Tongue (tissue), 2 donors: Measurements from ENCODE around the gene SLC4A5. TPM values are rescaled to one million over a fixed set of nuclear protein-coding genes. Genes with fewer than 3 reads are reported as not detected.
"Not testable (repeated sequence)": the region's sequence is repeated elsewhere in the genome, so short reads cannot be mapped to it uniquely, and the experiment has no call there.

ENCODE experiments used
- DNase-seq: peaks from one replicate; pipeline ENCODE4 v3.0.0-alpha.2; 2015
- total RNA-seq: library from RNA; depleted of rRNA; stranded (reverse); fragments of >200 nt; gene quantifications from one replicate; pipeline ENCODE4 v1.2.3, GENCODE V29; 2014

SLC4A5 gene
- total RNA-seq, 1 donor from 2014 or later = 2.6 TPM

DNA sequence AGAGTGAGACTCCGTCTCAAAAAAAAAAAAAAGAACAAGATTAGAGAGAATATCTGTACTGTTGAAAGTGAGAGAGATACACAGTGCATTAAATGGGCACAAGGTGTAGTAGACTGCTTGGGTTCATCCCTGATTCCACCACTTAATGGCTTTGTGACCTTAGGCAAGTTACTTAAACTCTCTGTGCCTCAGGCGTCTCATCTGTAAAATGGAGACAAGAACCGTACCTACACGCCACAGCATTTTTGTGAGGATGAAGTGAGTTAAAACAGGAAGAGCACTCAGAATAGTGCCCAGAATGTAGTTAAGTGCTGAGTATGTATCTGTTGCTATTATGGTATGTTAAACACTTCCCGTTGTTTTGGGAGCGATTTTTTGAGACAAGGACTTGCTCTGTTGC lies 80.5 kb downstream of the SLC4A5 start:
- no peak for DNase-seq

GRCh38 chr2:74261204-74261864 lies 81.9 kb downstream of the SLC4A5 start:
- peak; percentile 41 for DNase-seq

GRCh38 chr2:74260495-74260894 lies 82.7 kb downstream of the SLC4A5 start:
- DNase-seq = no peak

DNA sequence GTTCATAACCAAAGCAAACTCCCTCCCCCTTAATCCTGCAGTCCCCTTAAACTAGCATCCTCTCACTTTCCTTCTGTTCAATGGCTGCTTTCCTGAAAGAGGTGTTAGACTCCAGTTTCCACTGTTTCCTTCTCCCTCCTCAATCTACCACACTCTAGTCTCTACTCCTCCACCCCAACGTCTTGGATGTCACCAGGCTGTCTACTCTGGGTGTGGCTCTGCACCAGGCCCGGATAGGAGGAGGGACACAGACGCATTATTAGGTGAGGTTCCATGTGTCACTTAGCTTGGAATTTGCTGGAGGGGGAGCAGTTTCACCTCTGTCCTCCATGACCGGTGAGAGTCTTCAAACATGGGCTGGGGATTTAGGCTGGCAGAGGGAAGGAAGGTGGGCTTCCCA lies 83.5 kb downstream of the SLC4A5 start:
- no peak for DNase-seq

DNA sequence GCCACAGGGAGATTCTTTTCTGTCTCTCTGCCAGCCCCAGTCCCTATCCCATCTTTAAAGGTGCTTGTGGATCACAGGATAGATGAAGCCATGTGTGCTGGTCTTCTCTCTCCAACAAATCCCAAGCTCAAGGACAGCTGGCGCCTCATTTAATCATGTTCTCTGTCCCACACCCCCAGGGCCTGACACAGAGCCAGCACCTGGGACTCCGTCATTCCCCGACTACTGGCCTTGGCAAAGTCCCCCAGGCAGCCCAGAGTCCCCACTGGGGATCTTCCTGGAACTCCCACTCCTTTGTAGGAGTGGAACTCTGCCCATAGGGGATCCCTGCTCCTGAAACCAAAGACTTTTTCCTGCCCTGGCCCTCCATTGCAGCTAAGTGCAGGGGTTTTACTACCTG lies 84.0 kb downstream of the SLC4A5 start:
- no peak for DNase-seq

GRCh38 chr2:74255660-74256213 lies 87.5 kb downstream of the SLC4A5 start:
- no peak for DNase-seq

- DNase-seq = no peak
These were observed 89.3 kb downstream of the SLC4A5 start for GRCh38 chr2:74253971-74254310.

- no peak for DNase-seq
These were observed 89.8 kb downstream of the SLC4A5 start for GRCh38 chr2:74253306-74253970.

DNA sequence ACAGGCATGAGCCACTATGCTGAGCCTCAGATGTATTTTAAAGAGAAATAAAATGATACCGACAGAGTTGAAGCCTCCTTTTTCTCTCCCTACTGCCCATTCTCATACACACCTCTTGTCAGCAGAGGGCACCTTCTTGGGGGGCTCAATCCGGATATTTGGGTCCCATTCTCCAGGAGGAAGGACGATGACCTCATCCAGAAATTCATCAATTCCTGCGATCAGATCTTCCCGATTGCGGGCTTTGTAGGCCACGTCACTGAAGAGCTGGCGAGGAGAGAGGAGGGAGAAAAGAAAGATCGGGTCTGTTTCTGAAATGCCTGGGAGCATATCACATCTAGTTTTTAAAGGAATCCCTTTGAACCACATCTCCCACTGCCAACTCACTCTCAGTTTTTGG lies 90.4 kb downstream of the SLC4A5 start:
- DNase-seq = no peak

DNA sequence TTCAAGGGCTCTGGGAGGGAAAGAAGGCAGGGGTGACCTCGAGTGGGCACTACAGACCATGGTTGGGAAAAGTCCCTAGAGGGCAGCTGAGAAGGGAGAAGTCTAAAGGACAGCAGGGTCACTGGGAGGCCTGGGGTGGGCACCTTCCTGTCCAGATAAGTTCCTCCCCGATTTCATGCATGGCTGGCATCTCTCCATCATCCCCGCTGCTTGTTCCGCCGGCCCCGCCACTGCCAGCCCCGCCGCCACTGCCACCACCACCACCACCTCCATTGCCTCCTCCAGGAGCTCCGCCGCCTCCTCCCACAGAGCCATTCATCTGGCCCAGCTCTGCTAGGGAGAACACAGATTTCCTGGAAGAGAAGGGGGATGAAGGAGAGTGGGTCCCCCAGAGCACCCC lies 91.2 kb downstream of the SLC4A5 start:
- DNase-seq = no peak

DNA sequence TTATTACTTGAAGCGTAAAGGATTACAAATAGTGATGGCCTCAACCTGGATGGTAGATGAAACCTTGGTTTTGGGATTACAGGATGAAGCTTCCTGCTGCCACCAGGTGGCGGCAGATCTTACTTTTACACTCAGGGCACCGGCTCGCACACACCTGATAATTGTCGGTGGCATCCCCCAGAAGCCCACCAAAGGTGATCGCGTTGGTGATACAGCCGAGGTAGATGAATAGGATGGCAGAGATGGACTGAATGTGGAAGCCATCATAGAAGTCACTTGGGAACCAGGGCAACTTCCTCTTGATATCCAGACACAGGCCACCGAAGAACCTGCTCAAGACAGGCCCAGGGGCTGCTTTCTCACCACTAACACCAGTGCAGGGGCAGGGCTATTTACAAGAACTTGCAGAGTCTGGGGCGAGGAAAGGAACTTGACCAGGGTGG lies 93.0 kb downstream of the SLC4A5 start:
- DNase-seq = peak; percentile 71

DNA sequence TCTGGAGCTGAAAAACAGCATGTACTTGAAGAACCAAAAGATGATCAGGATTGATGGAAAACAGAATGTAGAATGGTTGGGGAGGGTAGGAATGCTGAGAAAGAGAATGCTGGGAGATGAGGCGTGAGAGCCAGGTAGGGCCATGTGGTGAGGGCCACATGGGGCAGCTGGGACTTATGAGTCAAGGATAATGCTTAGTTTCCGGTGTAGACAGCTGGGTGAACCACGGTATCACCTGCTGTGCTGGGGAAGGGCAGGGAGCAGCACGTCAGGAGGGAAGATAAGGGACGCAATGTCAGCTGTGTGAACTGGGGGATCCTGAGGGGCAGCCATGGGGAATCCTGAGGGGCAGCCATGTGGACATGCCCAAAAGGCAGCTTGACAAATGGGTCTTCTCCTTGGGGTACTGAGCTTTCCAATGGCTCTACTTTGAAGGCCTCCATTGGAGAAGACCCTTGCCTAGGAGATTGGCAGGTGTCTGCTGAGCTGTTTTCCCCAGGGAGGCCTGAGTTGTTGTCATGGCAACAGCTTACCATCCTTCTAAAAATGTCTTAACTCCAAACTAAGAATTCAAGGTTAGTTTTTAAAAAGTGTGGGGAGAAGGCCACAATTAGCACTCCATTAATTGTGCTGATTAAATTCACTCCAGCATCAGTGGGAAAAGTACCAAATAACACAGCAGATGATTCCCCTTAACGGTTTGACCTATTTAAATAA lies 93.7 kb downstream of the SLC4A5 start:
- DNase-seq = no peak

GRCh38 chr2:74246496-74247195 lies 96.6 kb downstream of the SLC4A5 start:
- no peak for DNase-seq

DNA sequence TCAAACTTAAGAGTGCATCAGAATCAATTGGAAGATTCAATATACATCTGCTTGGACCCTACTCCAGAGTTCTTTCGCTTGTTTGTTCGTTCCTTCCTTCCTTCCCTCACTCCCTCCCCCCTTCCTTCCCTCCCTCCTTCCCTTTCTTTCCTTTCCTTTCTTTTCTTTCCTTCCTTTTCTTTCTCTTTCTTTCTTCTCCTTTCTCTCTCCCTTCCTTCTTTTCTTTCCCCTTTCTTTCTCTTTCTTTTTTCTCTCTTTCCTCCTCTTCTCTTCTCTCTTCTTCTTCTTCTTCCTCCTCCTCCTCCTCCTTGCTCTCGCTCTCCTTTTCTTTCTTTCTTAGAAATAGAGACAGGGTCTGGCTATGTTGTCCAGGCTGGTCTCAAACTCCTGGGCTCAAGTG lies 98.9 kb downstream of the SLC4A5 start:
- no peak for DNase-seq

GRCh38 chr2:74242354-74243071 lies 100.7 kb downstream of the SLC4A5 start:
- no peak for DNase-seq

- DNase-seq = no peak
These were observed 103.9 kb downstream of the SLC4A5 start for GRCh38 chr2:74239346-74239745.

GRCh38 chr2:74238879-74239278 lies 104.3 kb downstream of the SLC4A5 start:
- no peak for DNase-seq

DNA sequence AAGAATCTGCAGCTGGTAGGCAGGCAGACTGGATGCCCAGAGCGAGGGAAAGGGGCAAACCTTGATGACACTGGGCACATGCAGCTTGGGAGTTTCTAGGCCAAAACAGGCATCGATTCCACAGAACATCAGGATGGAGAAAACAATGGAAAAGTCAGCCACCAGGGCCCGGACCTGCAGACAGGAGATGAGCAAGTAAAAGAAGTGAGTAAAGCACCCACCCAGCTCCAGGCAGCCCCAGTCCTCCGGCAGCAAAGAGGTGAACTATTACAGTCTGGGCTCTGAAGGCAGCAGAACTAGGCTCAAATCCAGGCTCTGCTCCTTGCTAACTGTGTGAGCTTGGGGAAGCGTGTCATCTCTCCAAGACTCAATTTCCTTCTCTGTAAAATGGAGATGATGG lies 108.2 kb downstream of the SLC4A5 start:
- no peak for DNase-seq

GRCh38 chr2:74233648-74234047 lies 109.6 kb downstream of the SLC4A5 start:
- DNase-seq = no peak

GRCh38 chr2:74232426-74232825 lies 110.8 kb downstream of the SLC4A5 start:
- DNase-seq = no peak

GRCh38 chr2:74229865-74230264 lies 113.4 kb downstream of the SLC4A5 start:
- DNase-seq = not testable (repeated sequence)

DNA sequence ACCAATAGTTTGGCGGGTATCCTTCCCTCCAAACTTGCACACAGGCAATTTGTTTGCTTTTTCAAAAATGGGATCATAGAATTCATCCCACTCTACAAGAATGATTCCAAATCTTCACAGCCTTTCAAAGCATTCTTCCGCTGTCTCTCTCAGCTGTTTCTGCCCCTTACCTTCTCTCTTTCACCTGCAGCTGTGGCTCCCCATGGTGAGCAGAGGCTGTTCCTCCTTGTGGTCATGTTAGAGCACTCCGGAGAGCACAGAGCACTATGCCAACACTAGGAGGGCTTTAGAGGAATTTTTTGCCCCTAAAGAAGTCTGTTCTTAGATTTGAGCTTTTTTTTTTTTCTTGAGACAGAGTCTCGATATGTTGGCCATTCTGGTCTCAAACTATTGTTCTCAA lies 114.4 kb downstream of the SLC4A5 start:
- DNase-seq = no peak
